DOHH2 (cell line): Measurements from ENCODE around the gene HK1.

Experiments used
- H3F3A ChIP-seq: fragments of 200-600 bp; sonication (generic), shearing (Covaris generic); 2 replicates; pipeline ENCODE4 v1.6.0; 2016; ENCODE audit warnings: antibody characterized with exemption, mild to moderate bottlenecking; ENCODE audit not compliant: control insufficient read depth, insufficient read depth
- H3K27ac ChIP-seq: fragments of 200-600 bp; sonication (generic); 2 replicates; pipeline ENCODE4 v1.5.1; 2014; ENCODE audit warnings: low read depth, mild to moderate bottlenecking, low read length, moderate library complexity
- H3K27me3 ChIP-seq: fragments of 200-600 bp; sonication (generic); 2 replicates; pipeline ENCODE4 v1.6.1; 2014; ENCODE audit warnings: mild to moderate bottlenecking, low read length, mixed read lengths; ENCODE audit not compliant: control insufficient read depth
- H3K36me3 ChIP-seq: fragments of 200-600 bp; sonication (generic); 2 replicates; pipeline ENCODE4 v1.6.1; 2014; ENCODE audit warnings: mild to moderate bottlenecking, low read length, moderate library complexity, mixed read lengths; ENCODE audit not compliant: control insufficient read depth
- H3K4me1 ChIP-seq: fragments of 200-600 bp; sonication (generic); 2 replicates; pipeline ENCODE4 v1.6.1; 2014; ENCODE audit warnings: mild to moderate bottlenecking, low read length, mixed read lengths; ENCODE audit not compliant: control insufficient read depth
- H3K4me2 ChIP-seq: fragments of 200-600 bp; sonication (generic); 2 replicates; pipeline ENCODE4 v1.6.0; 2014; ENCODE audit warnings: mild to moderate bottlenecking, low read length, moderate library complexity
- H3K4me3 ChIP-seq: fragments of 200-600 bp; sonication (generic); 2 replicates; pipeline ENCODE4 v1.5.1; 2014; ENCODE audit warnings: mild to moderate bottlenecking, low read length, mixed read lengths
- H3K79me2 ChIP-seq: fragments of 200-600 bp; sonication (generic); 2 replicates; pipeline ENCODE4 v1.6.1; 2014; ENCODE audit warnings: mild to moderate bottlenecking, low read length, mixed read lengths; ENCODE audit not compliant: control insufficient read depth
- H3K9me2 ChIP-seq: fragments of 200-600 bp; sonication (generic); replicated peaks from 2 replicates; pipeline ENCODE4 v1.6.1; 2014; ENCODE audit warnings: mild to moderate bottlenecking, low read length, mixed read lengths; ENCODE audit not compliant: control insufficient read depth
- H3K9me3 ChIP-seq: fragments of 200-600 bp; sonication (generic); 2 replicates; pipeline ENCODE4 v1.6.1; 2014; ENCODE audit warnings: antibody characterized with exemption, low read length, mixed read lengths; ENCODE audit not compliant: control insufficient read depth, insufficient read depth
- H4K20me1 ChIP-seq: fragments of 200-600 bp; sonication (generic); 2 replicates; pipeline ENCODE4 v1.6.0; 2014; ENCODE audit warnings: low read depth, mild to moderate bottlenecking, antibody characterized with exemption, low read length, moderate library complexity; ENCODE audit not compliant: control insufficient read depth, insufficient read depth
- CTCF ChIP-seq: fragments of 200-600 bp; sonication (generic); IDR thresholded peaks from one replicate; pipeline ENCODE4 v1.5.1; 2014; ENCODE audit warnings: antibody characterized with exemption, mild to moderate bottlenecking, low read depth, low read length; ENCODE audit not compliant: poor library complexity, severe bottlenecking
- EZH2phosphoT487 ChIP-seq: fragments of 200-600 bp; sonication (generic); IDR thresholded peaks from 2 replicates; pipeline ENCODE4 v1.6.1; 2017; ENCODE audit warnings: borderline replicate concordance, mild to moderate bottlenecking, antibody characterized with exemption, low read length, moderate library complexity, mixed read lengths

The HK1 gene

GRCh38 chr10:69338547-69339450 is 60.5 kb downstream of the HK1 start:
- TF ChIP-seq EZH2phosphoT487 (no peak), CTCF (no peak)
- no peaks in the 10 kb centered on the region for H3K9me3 ChIP-seq
- H3K9me2 ChIP-seq, result no peaks in the 10 kb centered on the region
- peaks cover 19% of the 10 kb centered on the region for H3K4me1 ChIP-seq
- H3K79me2 ChIP-seq, result peaks cover 88% of the 10 kb centered on the region
- H3K36me3 ChIP-seq, result peaks cover 4% of the 10 kb centered on the region
- no peak overlapping the region for H3K4me3 ChIP-seq
- H3K27ac ChIP-seq, result no peak overlapping the region
- no peaks in the 10 kb centered on the region for H3K27me3 ChIP-seq
- H3F3A ChIP-seq, result no peaks in the 10 kb centered on the region
- peaks cover 9% of the 10 kb centered on the region; the same call in 1 of the 2 replicates for H4K20me1 ChIP-seq
- no peak overlapping the region for H3K4me2 ChIP-seq

GRCh38 chr10:69340695-69341094 is 62.4 kb downstream of the HK1 start:
- Histone ChIP-seq H3K9me2 (no peaks in the 10 kb centered on the region), H3K9me3 (no peaks in the 10 kb centered on the region), H3K27me3 (no peaks in the 10 kb centered on the region), H3K27ac (no peak overlapping the region), H3K4me1 (peaks cover 29% of the 10 kb centered on the region), H3K36me3 (peaks cover 18% of the 10 kb centered on the region), H3K79me2 (peaks cover 70% of the 10 kb centered on the region), H3K4me3 (no peak overlapping the region), H3F3A (peaks cover 9% of the 10 kb centered on the region; the same call in 1 of the 2 replicates), H4K20me1 (peaks cover 4% of the 10 kb centered on the region; the same call in 1 of the 2 replicates), H3K4me2 (no peak overlapping the region)
- no peak for TF ChIP-seq CTCF
- TF ChIP-seq EZH2phosphoT487, result no peak

- Histone ChIP-seq H3K4me1 (peaks cover 45% of the 10 kb centered on the region), H3K79me2 (peaks cover 54% of the 10 kb centered on the region)
Observed at GRCh38 chr10:69343905-69344304, 65.6 kb downstream of the HK1 start.

More at GRCh38 chr10:69343905-69344304, 65.6 kb downstream of the HK1 start:
- H3K9me3 ChIP-seq, result no peaks in the 10 kb centered on the region
- H3K36me3 ChIP-seq, result peaks cover 21% of the 10 kb centered on the region
- TF ChIP-seq EZH2phosphoT487, result no peak
- no peak for TF ChIP-seq CTCF
- H3K27ac ChIP-seq, result peak overlapping the region; percentile 39
- peak overlapping the region; percentile 43 for H3K4me3 ChIP-seq
- H4K20me1 ChIP-seq, result no peaks in the 10 kb centered on the region
- no peaks in the 10 kb centered on the region for H3K27me3 ChIP-seq
- peak overlapping the region; percentile 47 for H3K4me2 ChIP-seq
- H3K9me2 ChIP-seq, result no peaks in the 10 kb centered on the region
- peaks cover 9% of the 10 kb centered on the region; the same call in 1 of the 2 replicates for H3F3A ChIP-seq
